GM12801 (cell line): ENCODE results near the gene SRRM1.

Experiments
- TF ChIP-seq, protein P1 (sequence below): IDR thresholded peaks from one replicate; pipeline ENCODE4 v1.5.1; 2011; ENCODE audit warnings: control low read depth; ENCODE audit not compliant: insufficient read length; ENCODE audit errors: extremely low read depth

The SRRM1 gene

DNA sequence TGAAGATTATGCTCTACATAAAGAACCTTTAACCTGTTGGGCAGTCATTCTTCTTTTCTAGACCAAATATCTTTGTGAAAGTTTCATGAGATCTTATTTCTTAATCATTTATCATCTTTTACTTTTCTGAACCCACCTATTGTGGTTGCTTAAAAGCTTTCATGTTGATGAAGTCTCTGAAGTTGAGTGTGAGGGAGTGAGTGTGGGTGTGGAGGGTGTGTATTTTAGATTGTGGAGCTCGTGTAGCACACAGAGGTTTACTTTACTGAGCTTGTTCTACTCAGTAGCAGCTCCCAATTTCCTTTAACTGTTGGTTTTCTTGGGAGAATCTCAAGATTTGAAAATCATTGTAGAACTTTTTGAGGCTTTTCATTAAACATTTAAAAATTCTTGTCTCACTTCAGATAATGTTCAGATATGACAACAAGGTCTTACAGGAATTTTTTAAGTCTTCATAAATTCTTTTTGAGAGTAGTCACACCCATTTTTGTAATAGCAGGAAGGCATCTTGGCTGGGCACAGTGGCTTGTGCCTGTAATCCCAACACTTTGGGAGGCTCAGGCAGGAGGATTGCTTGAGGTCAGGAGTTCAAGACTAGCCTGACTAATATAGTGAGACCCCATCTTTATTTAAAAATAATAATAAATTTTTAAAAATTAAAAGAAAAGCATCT, 17.0 kb downstream of the SRRM1 start:
- TF ChIP-seq, protein P1, sequence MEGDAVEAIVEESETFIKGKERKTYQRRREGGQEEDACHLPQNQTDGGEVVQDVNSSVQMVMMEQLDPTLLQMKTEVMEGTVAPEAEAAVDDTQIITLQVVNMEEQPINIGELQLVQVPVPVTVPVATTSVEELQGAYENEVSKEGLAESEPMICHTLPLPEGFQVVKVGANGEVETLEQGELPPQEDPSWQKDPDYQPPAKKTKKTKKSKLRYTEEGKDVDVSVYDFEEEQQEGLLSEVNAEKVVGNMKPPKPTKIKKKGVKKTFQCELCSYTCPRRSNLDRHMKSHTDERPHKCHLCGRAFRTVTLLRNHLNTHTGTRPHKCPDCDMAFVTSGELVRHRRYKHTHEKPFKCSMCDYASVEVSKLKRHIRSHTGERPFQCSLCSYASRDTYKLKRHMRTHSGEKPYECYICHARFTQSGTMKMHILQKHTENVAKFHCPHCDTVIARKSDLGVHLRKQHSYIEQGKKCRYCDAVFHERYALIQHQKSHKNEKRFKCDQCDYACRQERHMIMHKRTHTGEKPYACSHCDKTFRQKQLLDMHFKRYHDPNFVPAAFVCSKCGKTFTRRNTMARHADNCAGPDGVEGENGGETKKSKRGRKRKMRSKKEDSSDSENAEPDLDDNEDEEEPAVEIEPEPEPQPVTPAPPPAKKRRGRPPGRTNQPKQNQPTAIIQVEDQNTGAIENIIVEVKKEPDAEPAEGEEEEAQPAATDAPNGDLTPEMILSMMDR, result no peak

DNA sequence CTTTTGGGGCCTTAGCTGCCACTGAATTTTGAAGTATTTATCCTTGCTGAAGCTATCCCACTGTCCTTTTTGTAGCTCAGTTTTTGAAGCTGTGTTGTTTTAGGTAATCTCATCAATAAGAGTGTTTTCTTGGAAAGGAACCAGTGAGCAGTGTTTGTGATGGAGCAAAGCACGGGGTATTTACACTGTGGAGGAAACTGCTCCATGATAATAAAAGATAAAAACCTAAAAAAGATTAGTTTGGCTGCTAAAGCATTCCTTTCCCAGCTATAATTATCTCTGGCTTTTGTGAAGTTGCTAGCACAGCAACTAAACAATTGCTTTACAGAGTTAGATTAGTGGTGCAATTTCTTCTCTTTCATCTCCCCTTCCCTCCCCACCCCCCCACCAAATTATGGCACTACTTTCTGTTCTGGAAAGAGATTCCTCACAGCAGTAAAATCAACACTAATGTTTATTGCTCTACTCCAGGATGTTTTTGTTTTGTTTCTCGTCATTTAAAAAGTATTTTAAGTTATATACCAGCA, 21.5 kb downstream of the SRRM1 start:
- TF ChIP-seq, protein P1, result no peak

DNA sequence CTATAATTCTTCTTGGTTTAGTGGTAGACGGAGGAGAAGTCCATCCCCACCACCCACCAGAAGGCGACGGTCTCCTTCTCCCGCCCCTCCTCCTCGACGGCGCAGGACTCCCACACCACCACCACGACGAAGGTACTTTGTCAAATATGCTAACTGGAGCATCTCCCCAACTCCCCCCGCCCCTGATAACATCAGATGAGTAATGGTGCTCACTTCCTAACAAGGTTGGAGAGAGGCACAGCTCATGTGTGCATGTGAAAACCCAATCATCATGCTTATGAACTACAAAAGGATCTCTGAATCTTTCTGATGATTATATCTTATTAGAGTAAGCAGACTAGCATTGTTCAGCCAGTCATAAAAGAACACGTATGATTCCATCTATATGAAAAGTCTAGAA, 23.7 kb downstream of the SRRM1 start:
- TF ChIP-seq, protein P1, result no peak

DNA sequence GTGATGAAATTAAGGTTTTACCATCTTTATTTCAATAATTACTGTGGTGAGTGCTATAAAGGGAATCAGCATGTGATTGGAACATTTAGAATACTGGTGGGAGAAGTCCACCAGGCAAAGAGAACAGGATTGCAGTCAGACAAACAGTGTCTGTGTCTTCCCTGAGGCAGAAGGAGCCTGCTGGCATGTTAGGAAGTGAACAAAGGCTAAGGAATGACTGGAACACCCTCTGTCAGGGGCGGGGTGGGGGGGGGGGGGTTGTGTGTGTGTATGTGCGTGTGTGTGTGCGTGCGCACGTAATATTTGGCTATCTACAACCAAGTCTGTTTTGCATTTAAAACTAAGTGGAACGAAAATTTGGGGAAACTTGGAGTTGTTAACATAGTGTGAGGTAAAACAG, 30.2 kb downstream of the SRRM1 start:
- TF ChIP-seq, protein P1, result no peak

DNA sequence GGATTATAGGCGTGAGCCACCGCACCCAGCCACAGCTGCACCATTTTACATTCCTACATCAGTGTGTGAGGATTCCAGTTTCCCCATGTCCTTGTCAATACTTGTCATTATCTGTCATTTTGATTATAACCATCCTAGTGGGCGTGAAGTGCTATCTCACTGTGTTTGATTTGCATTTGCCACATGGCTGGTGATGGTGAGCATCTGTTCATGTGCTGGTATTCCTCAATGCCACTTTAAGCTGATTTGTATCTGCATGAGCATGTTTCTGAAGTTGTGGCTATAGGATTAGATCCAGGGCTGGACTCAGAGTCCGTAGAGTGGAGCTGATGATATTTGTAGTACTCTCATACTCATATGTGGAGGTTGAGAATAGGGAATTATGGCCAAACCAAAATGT, 36.6 kb downstream of the SRRM1 start:
- TF ChIP-seq, protein P1, result no peak

DNA sequence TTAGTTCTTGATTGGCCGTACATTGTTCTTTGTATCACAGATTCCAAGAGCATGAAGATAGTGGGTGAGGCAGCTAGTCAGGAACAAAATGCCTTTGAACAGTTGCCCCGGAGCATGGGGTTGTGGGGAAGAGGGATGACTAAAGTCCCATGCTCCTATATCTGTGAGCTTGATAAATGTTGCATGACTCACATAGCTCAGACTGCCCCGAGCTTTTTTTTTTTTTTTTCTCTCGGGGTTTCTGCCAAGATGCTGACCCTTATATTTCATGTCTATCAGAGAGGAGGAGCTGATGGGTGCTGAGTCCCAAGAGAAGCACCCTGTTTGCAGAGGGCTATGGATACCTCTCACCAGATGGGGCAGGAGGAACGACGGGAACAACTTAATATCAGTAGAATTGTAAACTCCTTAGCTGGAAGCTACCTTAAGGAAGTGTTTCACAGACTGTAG, 40.6 kb downstream of the SRRM1 start:
- TF ChIP-seq, protein P1, result no peak

DNA sequence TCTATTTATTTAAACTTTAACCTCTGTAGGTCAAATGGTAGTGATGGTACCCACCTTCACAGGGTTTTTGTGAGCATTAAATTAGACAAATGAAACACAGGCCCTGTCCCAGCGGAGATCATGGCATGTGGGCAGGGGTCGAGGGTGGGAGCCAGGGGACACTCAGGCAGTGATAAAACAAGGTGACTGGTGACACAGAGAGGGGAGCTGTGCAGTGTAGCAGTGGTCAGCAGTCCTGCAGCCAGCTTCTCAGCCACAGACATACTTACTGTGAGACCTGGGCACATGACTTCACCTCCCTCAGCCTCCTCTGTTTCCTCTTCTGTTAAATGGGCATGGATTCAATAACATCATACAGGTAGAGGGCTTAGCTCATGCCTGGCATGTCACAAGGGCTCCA, 44.9 kb downstream of the SRRM1 start:
- TF ChIP-seq, protein P1, result no peak
